ENCODE data around the gene CMPK2.
"Not testable (repeated sequence)": the region's sequence is repeated elsewhere in the genome, so short reads cannot be mapped to it uniquely, and the experiment has no call there.

The CMPK2 gene

DNA sequence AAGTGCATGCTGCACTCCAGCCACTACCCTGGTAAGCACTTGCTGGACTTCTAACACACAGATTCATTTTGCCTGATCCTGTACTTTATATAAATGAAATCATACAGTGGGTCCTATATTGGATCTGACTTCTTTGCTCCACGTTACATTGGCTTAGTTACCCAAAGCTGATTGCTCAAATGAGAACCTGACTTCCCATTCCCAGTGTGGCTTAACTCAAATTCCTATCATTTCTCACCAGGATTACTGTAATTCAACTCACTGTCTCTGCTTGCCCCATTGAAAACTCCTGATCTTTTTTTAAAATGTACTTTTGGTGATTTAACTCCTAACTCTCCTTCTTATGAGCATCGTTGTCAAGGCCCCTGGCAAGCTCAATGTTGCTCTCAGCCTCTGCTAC lies 13.3 kb upstream of the CMPK2 start:
- no peak for DNase-seq

GRCh38 chr2:6878549-6878948 lies 12.8 kb upstream of the CMPK2 start:
- no peak for DNase-seq

DNA sequence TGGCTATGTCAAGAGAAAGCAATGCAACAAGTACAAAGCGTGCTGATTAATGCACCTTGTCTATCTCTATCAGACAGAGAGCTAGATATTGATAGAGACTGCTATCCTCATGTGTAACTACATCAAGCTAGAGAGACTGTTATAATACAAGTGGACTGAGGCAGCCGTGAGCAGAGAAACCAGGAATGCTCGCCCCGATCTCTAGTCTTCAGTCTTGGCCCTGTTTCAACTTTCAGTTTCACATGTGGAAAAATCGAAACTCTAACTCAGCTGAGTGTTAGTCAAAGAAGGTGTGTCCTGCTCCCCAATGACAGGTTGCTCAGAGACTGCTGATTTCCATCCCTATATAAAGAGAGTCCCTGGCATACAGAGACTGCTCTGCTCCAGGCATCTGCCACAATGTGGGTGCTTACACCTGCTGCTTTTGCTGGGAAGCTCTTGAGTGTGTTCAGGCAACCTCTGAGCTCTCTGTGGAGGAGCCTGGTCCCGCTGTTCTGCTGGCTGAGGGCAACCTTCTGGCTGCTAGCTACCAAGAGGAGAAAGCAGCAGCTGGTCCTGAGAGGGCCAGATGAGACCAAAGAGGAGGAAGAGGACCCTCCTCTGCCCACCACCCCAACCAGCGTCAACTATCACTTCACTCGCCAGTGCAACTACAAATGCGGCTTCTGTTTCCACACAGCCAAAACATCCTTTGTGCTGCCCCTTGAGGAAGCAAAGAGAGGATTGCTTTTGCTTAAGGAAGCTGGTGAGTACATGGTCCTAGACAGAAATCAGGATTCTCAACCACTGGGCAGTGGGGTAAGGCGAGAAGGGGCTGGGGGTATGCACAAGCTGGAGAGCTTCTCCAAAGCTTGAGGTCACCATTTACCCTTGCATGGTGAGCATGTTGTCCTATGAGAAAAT lies 11.9 kb upstream of the CMPK2 start, which contains the start of gene RSAD2:
TSS of gene RSAD2 (plus strand) at position 376 of the 903 bp plus-strand sequence. CDS start at position 400, 24 bp downstream.
- DNase-seq = peak in 1 of 2 experiments; percentile 7

GRCh38 chr2:6876309-6876708 lies 10.6 kb upstream of the CMPK2 start:
- DNase-seq = no peak

- no peak for DNase-seq
These were observed 8.3 kb upstream of the CMPK2 start for GRCh38 chr2:6874032-6874431.

DNA sequence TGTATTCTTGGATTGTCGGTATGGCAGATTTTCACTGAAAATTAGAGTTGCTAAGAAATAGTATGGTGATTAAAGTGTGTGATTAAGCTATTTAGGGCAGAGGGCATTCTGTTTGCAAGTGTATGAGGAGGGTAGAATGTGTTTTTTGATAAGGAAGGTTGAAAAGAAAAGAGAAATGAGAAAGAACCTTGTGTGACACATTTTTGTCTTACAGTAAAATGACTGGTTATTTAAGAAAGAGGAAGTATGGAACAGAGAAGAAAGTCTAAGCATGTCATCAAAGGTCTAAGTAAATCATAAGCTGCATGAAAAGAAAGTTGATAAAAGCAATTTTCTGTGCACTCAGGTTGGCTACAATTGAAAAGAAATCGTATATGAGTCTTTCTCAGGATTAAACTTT lies 6.7 kb upstream of the CMPK2 start:
- DNase-seq = no peak

- DNase-seq = no peak
These were observed 1.3 kb upstream of the CMPK2 start for GRCh38 chr2:6866982-6867381.

- no peak for DNase-seq
These were observed 566 bp upstream of the CMPK2 start for GRCh38 chr2:6866275-6866671.

- DNase-seq = no peak
These were observed 773 bp downstream of the CMPK2 start for GRCh38 chr2:6864923-6865345.

GRCh38 chr2:6864231-6864754 lies 1.4 kb downstream of the CMPK2 start:
- DNase-seq = no peak

DNA sequence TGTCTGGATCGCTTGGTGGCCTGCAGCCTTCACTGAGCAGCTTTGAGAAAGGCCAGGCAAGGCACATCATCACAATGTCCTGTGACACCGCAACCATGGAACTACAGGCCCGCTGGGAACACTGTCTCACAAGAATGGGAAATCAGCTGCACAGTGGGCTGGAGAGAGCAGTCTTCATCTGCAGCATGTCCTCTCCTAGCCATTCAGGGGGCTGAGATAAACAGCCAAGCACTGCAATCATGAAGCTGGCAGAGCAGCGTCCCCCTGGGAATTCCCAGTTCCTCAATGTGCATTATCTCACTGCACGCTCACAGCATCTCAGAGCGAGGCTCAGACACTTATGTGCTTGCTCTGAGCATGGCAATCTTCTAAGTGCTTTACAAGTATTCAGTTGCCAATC lies 1.9 kb downstream of the CMPK2 start:
- no peak for DNase-seq

GRCh38 chr2:6860296-6860695 lies 5.4 kb downstream of the CMPK2 start:
- DNase-seq = no peak

- DNase-seq = not testable (repeated sequence)
These were observed 7.2 kb downstream of the CMPK2 start for GRCh38 chr2:6858466-6859027.

GRCh38 chr2:6856548-6856920 lies 9.2 kb downstream of the CMPK2 start:
- DNase-seq = no peak

DNA sequence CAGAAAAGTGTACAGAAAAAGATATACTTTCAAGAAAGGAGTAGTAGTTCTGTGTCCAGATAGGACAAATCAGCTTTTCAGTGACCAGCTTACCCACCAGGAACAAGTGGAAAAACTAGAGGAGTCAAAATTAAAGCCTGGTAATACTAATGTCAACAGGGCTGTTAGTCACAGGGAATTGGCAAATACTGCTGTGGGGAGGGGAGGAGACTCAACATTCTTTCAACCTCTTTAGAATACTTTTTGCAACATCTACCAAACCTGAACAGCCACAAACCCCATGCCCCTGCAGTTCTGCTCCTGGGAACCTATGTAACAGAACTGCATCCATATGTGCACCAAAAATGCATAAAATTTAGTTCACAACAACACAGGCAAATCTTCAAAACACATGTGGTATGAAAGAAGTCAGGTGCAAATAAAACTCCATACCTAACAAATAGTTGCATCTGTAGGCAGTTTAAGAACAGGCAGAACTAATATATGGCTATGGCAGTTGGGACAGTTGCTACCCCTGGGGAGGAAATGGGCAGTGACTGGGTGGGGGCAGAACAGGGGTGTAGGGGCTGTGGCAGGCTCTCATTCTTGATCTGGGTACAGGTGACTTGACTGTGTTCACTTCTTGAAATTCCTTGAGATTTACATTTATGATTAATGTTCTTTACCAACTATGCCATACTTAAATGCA lies 9.7 kb downstream of the CMPK2 start:
- no peak for DNase-seq

DNA sequence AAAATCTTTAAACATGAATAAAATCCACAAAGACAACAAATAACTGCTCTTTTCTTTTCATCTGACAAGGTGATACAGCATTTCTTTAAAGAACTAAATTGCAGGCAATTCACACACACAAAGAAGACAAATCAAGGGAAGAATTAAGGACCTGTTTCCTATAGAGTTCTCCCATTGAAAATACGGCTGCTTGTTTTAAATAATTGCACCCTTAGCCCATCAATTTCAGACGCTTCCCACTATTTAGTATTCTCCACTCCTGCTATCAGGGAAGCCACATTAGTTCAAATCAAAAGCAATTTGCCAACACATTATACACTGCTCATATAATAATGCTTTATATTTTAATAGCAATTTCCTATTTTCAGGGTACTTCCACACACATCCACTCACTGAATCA lies 11.3 kb downstream of the CMPK2 start:
- no peak for DNase-seq

DNA sequence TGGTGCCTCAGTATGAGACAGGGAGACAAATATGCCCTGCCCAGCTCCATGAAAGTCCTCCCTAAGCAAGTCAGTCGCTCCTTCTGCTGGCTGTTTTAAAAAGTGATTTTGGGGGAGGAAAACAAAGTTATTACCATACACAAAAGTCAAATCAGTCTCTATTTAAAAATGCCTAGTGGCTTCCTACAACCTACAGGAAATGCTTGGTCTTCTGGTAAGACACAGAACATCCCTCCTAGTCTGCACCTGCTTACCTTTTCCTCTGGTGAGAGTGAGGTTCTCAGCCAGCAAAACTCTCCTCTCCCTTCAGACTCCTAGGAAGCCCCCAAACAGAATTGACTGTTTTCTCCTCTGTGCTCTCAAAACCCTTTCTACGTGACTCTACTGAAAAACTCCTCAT lies 13.5 kb downstream of the CMPK2 start:
- DNase-seq = no peak

DNA sequence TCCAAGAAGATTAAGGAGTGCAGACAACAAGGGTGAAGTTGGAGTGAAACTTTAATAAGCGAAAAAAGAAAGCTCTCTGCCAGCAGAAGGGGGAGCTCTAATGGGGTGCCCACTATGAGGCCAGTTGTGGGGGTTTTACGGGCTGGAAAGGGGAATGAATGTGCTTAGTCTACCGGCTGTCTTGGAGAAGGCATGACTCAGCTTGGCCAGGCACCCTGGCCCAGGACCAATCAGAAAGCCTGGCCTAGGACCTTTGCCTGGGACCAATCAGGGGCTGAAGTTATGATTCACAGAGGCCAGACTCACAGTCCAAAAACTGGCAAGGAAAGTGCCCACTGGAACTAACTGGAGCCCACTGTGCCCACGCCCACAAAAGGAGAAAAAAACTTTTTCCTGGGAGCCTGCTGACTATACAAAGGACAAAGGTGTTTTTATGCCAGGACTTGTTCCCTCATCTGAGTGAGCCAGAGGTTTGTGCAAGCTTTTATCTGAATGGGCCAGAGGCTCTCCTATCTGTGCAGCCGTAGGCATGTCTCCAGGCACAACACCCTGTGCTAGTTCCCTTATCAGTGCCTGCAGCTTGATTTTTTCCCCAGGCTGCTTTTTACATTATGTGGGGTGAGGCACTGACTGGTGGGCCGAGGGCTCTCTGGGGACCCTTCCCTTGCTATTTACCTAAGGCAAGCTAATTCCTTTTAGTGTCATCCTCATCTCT lies 18.6 kb downstream of the CMPK2 start:
- DNase-seq = no peak

- DNase-seq = no peak
These were observed 19.2 kb downstream of the CMPK2 start for GRCh38 chr2:6846540-6846939.

GRCh38 chr2:6845903-6846302 lies 19.8 kb downstream of the CMPK2 start:
- no peak for DNase-seq

DNA sequence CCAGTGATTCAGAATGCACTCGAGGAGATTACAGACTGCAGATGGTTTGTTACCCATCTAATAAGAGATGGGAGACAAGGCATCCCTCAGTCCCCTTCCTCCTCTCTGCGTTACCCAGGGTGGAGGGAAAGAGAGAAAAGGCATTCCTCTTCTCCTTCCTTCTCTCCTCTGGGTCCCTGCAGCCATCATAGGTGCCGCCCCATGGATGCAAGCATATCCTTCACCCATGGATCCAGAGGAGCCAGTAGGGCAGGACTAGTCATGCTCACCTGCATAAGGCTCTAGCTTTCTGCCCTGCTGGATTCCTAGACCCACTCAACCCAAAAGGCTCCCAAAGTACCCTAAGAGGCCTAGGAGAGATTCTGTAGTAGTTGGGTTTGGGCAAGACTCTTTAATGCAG lies 20.4 kb downstream of the CMPK2 start:
- no peak for DNase-seq

GRCh38 chr2:6841537-6842287 lies 24.0 kb downstream of the CMPK2 start:
- no peak for DNase-seq

All from SW 1271 (cell line).